GM18909 (cell line): ENCODE measurements around the gene TIGD2.

Experiments used
- ATAC-seq: cut with Tn5 transposase; IDR thresholded peaks from one replicate; pipeline ENCODE4 v1.9.1; 2021; ENCODE audit warnings: mild to moderate bottlenecking; ENCODE audit not compliant: unreplicated experiment, poor library complexity

TIGD2 gene

GRCh38 chr4:89110986-89111832, at the start of gene TIGD2:
Gene TIGD2, plus strand, starts transcription at chr4:89111533. Its CDS starts 1,442 bp downstream, at chr4:89112975.
- peak; percentile 91 for ATAC-seq

DNA sequence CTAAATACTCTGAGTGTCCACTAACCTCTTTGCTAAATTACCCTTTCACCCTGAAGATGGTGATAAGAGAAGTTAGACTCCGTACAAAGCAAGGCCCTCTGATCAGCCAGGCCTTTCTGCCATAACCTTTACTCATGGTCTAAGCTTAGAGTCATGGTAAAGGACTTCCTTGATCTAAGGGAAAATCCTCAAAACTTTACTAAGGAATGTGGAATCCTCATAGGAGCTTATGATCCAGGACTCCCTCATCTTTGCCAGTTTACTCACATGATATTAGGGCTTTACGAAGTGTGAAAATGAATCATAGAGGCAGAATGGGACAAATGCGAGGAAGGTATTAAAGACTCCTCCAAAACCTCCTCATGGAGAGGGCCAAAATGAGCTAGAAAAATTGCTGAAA, 46.5 kb upstream of the TIGD2 start:
- ATAC-seq: no peak

- no peak for ATAC-seq
These were observed 43.9 kb upstream of the TIGD2 start for GRCh38 chr4:89067417-89067816.

- peak; percentile 90 for ATAC-seq
These were observed 41.9 kb upstream of the TIGD2 start for GRCh38 chr4:89069481-89069880.

GRCh38 chr4:89070041-89070440, 41.3 kb upstream of the TIGD2 start:
- peak; percentile 64 for ATAC-seq

GRCh38 chr4:89071311-89071710, 40.0 kb upstream of the TIGD2 start:
- ATAC-seq: no peak

DNA sequence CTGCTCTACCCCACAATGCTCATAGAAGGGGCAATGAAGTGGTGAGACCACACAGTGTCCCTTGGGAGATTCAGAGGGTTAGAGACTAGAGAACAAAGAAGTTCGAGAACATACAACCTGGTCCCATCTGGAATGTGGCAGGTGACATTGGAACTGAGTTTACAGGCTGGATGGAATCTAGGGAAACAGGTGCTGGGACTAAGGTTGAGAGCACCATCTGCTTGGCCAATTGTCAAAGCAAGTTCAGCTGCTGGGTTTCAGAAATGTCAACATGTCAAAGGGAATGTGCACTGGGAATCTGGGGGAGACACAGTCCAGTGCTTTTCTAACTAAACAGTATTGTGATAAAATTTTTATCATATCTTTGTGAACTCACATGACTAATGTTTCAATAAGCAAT, 38.4 kb upstream of the TIGD2 start:
- no peak for ATAC-seq

- ATAC-seq: no peak
These were observed 33.6 kb upstream of the TIGD2 start for GRCh38 chr4:89077761-89078160.

DNA sequence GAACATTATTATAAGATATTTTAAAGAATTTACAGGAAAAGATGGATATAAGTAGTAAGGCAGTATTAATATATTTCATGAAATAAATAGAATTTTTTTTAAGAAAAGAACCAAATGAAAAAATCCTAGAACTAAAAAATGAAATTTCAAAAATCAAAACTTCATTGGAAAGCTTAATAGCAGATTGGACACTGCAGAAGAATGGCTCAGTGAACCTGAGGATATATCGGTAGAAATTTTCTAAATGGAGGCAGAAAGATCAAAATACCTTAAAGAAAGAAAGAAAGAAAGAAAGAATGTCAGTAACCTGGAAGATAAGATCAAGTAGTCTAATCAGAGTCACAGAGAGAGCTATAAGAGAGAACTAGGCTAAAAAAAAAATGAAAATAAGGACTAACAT, 33.0 kb upstream of the TIGD2 start:
- no peak for ATAC-seq

- ATAC-seq: no peak
These were observed 12.3 kb upstream of the TIGD2 start for GRCh38 chr4:89099034-89099433.

- ATAC-seq: no peak
These were observed 11.9 kb upstream of the TIGD2 start for GRCh38 chr4:89099471-89099870.

GRCh38 chr4:89100853-89101252, 10.5 kb upstream of the TIGD2 start:
- peak; percentile 16 for ATAC-seq

GRCh38 chr4:89101256-89102161, 9.8 kb upstream of the TIGD2 start:
- ATAC-seq: peak; percentile 96

- no peak for ATAC-seq
These were observed 5.6 kb upstream of the TIGD2 start for GRCh38 chr4:89105726-89106125.

DNA sequence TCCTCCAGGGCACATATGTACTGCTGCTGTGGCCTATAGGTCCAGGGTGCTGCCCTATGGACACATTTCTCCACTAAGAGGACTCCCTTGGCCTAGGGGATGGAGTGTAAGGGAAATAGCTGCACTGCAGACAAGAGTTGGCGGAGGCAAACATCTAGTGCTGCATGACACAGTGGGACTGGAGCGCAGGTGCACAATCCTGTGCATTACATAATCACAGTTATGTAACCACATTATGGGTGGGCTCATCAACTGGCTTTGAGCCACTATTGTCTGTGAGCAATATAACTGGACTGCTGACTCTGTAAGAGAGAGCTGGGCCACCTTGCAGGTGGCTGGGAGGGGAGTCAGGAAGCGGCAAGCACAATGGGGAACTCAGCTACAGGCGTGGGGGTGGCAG, 3.2 kb upstream of the TIGD2 start:
- ATAC-seq: no peak

DNA sequence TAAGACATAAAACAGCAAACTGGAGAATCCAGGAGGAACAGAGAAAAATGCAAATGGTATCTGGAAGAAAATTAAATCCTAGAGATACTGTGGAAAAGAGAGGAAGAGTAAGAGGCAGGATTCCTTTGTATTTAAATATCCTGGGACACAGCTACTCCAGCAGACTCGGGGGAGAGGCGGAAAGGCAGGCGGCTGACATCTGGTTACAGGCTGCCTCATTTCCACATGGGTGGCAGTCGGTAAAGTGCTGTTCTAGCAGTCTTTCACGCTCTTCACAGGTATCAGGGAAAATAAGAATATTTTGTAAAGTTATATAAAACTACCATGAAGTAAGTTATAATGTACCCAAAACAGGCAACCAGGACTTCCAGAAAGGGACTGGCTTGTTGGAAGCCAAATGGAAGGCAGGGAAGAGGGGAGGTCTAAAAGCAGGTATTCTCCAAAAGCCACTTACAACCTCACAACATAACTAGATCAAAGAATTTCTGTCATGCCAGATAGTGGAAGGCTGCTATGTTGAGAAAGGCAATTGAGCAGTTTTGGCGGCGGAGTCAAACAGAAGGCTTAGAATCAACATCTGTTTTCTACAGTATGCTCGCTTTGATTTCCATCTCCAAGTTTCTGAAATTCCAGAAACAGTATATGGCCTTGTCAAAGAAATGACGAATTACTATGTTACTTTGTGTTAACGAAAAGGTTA, 1.3 kb upstream of the TIGD2 start:
- no peak for ATAC-seq

DNA sequence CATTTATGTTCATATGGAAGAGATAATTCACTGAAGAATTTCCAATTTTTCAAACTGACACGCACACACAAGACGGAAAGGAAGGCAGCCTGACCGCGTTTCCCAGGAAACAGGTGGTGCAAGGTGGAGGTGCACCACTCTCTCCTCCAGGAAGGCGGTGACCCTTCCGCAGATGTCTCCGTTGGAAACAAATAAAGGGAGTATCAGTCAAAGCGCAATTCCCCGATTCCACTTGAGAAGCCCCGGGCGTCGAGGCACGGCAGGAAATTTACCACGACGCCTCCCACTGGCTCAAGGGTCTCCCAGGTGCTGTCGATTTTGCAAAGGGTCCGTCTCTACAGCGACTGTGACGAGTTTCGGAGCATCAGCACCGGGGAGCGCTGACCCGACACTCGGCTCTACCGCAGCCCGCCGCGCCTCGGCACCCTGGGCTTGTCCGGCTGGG, 770 bp upstream of the TIGD2 start:
- ATAC-seq: no peak

GRCh38 chr4:89111833-89112563, 665 bp downstream of the TIGD2 start:
- ATAC-seq: no peak

GRCh38 chr4:89113415-89113814, 2.1 kb downstream of the TIGD2 start:
- ATAC-seq: no peak

DNA sequence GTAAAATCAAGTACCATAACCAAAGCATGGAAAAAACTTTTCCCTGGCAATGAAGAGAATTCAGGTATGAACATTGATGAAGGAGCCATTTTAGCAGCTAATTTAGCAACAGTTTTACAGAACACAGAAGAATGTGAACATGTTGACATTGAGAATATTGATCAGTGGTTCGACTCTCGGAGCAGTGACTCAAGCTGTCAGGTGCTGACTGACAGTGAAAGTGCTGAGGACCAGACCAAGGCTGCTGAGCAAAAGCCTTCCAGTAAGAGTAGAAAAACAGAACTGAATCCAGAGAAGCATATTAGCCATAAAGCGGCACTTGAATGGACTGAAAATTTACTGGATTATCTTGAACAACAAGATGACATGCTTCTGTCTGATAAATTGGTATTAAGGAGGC, 2.8 kb downstream of the TIGD2 start:
- no peak for ATAC-seq
